HG03064 (cell line): ENCODE data around the gene MPPED1.

Experiments used
- ATAC-seq: cut with Tn5 transposase; IDR thresholded peaks from one replicate; pipeline ENCODE4 v1.9.1; 2021; ENCODE audit warnings: low read depth; ENCODE audit not compliant: unreplicated experiment

MPPED1 gene

DNA sequence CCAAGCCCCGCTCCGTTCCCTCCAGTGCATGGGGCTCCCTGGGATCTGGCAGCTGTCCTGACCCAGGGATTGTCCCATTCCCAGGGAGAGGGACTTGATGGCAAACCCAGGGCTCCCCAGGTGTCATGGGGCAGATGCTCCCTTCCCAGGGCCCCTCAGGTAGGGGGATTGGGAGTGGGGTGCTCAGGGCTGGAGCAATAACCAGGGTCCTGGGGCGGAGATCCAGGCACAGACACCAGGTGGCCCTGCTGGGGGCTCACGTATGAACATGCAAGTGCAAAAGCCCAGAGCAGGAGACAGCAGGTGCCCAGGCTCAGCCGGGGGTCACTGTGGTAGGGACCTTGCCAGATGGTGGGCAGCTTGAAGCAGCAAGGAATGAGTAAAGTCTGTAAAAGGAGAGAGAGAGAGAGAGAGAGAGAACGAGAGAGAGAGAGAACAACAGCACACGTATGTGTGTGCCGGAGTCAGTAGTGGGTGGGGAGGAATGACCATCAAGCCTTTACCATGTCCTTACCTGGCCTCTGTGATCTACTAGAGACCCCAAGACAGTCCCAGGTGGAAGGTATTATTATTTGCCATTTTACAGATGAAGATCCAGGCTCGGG, 19.3 kb upstream of the MPPED1 start:
- ATAC-seq, result no peak

DNA sequence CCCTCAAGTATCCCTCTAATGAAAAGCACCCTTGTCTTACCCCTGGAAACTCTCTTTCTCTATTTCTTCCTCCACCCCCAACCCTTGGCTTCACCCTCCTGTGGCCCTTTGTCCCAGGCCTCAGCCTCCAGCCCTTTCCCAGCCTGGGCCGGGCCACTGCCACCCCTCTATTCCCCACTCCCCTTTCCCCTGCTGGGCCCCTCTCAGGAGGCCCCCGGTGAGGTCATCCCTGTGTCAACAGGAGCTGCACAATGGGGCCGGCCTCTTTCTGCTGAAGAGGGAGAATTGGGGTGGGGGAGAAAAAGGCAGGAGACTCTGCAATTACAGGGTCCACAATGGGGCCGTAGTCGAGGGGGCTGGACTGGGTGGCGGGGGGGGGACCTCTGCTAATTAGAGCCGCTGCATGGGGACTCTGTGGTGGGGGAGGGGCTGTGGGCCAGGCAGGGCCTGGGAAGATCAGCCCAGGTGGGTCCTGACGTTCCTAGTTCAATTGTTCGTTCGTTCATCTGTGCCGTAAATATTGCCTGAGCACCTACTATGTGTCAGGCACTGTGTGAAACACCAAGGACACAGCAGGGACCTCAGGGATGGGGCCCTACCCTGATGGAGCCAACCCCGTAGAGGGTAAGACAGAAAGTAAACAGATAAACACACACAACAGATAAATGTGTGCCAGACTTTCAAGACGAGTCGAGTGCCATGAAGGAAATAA, 18.5 kb upstream of the MPPED1 start:
- no peak for ATAC-seq

DNA sequence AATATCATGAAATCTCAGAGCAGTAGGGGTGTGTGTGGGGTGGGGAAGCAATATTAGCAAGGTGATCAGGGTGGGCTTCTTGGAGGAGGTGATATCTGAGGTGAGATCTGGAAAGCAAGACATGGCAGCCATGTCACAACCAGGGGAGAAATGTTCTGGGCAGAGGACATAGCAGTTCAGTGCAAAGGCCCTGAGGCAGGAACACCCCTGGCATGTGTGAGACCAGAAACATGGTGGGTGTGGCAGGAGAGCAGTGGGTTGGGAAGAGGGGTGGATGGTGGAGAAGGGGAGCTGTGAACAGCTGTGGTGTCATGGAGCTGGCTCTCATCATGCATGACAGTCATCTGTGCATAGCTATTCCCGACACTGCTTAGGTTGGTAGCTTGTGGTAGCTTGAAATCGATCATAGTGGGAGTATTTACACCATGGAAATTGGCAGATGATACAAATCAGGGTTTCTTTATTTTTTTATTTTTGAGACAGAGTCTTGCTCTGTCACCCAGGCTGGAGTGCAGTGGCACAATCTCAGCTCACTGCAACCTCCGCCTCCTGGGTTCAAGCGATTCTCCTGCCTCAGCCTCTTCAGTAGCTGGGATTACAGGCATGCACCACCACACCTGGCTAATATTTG, 17.9 kb upstream of the MPPED1 start:
- no peak for ATAC-seq

DNA sequence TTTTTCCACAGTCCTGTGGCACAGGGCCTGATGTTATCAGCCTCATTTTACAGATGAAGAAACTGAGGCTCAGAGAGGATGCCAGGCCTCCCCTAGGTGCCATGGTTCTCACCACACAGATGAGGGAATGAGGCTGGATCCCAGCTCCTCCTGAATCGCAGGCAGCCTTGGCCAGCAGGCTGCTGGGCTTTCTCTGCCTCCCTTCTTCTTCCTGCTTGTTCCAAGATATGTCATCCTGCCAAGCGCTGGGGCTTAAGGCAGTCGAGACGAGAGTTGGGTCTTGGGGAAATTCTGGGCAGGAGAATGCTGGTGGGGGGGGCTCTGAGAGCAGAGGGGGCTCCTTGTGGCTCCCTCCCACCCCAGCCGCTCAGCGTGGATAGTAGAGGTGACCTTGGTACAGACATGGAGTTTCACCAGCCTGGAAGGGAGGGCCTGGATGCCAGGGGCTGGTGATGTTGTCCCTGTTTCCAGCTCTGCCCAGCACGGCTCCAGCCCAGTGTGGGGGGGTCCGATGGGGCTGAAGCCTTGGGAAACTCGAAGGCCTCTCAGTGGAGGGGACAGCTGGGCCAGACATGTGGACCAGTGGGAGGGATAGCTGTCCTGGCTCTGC, 16.6 kb upstream of the MPPED1 start:
- ATAC-seq, result no peak

DNA sequence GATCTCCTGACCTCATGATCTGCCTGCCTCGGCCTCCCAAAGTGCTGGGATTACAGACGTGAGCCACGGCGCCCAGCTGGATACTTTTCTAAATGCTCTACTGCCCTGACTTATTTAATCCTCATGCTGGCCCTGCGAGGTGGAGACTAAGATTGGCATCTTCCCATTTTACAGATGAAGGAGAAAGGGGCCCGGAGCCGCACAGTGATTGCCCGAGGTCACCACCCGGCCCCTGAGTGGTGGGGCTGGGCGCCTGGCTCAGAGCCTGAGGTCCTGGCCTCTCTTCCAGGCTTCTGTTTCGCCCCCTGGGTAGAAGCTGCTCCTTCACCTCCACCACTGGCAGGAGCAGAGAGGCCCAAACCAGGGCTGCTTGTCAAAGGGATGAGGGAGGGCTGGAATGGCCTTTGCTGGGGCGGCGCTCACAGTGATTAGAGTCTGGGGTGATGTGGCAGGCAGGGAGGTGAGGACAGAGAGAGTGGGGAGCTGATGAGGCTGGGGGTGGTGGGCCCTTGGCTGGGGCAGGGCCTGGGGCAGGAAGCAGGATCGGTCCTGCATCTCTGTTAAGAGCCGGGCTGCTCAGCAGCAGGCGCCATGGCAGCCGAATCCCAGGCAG, 15.4 kb upstream of the MPPED1 start:
- ATAC-seq, result no peak

DNA sequence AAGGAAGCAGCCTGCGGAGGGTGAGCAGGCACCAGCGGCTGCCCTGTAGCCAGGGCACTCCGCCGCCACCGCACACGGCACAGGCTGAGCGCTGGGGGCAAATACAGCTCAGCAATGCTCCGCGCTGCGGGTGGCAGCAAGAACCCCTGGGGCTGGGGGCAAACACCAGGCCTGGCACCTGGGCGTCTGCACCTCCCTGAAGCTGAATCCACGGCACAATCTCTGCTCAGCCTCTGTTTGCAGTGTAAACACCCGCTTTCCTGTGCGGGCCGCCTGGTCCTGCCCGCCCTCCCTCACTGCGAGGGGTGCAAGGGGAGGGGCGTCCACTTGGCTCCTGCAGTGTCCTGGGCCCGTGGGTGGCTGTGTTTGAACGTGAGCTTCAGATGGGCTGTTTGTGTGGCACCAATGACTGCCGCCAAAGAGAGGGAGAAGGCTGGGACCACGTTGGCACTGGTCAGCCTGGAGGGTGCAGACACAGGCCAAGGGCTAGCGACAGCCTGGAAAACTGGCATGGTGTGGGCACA, 14.8 kb upstream of the MPPED1 start:
- no peak for ATAC-seq

DNA sequence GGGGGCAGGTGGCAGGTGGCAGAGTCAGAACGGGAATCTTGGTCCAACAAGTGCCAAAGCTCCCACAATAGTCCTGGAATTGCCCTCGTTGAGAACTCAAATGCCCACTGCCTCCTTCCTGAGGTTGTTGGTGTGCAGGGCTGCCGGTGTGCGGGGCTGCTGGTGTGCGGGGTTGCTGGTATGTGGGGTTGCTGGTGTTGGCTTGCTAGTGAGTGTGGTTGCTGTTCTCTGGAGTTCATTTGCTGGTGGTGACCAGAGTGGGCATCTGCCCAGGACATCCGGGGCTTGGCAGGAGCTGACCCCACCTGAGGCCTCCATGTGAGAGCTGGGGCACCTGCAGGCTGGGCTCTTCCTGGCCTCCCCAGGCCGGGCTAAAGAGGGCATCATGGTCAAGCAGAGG, 14.0 kb upstream of the MPPED1 start:
- no peak for ATAC-seq

DNA sequence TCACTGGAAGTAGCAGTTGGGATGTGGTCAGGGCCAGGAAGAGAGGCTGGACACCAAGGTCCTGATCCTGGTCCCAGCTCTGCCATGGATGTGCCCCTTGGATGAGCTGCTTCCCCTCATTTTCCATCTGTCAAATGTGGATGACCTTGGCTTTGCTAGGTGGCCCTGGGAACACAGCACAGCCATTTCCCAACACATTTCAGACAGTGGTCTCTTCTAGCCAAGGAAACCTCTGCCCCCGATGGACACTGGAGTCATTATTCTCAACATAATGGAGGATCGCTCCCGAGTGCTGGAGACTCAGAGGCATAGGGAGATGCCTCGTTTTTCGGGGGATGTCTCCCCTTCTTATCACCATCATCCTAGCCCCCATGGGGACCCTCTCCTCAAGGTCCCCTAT, 13.6 kb upstream of the MPPED1 start:
- no peak for ATAC-seq

DNA sequence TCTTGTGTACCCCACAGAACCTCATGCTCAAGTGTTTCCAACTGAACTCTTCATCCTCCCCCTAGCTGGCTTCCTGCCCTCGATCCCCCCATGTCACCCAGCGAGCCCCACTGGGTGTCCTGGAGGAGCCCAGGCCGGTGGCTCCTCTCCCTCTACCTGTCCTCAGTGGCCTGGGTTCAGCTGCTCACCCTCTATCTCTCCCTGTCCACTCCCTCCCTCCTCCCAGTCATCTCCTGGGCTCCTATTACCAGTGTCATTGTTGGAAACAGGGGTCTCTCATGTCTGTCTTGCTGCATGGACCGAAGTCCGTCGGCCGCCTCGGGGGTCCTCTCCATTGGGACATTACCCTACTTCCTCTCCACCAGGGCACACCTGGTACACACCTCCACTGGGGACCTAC, 12.9 kb upstream of the MPPED1 start:
- no peak for ATAC-seq

DNA sequence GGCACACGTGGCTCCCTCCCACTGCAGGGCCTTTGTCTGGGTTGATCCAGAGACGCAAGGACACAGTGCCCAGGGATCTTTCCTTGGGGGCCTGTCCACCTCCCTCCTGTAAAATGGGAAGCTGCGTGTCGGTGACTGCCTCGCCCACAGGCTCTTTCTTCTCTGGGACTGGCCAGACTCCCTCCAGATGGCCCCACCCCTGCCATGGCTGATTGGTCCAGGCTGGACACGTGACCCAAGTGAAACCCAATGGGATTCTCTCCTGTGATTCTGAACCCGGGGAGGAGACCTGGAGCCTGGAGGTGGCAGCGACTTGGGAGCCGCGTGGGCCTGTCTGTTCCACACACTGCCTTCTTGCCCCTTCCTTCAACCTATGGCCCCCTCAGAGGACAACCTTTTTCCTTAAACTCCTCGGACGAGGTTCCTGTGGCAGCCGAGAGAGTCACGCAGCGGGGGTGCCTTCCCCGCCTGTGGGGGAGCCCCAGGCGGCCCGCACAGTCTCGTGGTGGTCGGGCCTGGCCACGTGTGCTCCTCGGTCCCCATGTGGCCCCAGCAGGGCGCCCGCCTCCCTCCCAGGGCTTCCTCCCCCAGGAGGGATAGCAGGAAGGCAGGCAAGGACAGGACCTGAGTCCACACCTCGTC, 12.4 kb upstream of the MPPED1 start:
- no peak for ATAC-seq

DNA sequence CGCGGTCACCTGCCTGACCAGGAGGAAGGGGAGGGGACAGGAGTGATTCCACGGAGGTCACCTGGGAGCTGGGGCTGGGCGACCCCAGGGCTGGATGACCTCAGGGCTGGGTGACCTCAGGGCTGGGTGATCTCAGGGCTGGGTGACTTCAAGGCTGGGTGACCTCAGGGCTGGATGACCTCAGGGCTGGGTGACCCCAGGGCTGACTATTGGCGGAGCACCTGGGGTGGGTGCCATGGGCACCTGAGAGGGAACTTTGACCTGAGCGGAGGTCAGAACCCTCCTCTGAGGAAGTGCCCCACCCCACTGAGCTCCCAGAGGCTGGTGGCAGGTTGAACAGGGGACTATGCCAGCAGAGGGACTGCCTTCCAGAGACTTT, 11.8 kb upstream of the MPPED1 start:
- ATAC-seq, result no peak

DNA sequence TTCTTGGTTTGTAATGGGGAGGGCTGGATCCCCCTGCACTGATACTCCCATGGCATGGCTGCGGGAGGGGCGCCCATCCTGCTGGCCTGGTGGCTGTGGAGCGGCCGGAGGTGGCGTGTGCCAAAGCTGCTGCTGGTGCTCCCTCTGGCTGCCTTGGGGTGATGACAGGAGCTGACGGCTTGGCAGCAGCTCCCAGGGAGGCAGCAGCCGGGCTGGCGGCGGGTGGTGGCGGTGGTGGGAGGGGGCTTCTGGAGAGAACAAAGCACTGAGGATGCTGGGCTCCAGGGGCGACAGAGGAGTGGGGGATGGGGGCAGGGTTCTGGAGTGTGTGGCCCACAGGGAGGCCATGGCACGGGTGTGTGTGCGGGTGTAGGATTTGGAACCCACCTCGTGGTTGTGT, 11.4 kb upstream of the MPPED1 start:
- ATAC-seq, result no peak

DNA sequence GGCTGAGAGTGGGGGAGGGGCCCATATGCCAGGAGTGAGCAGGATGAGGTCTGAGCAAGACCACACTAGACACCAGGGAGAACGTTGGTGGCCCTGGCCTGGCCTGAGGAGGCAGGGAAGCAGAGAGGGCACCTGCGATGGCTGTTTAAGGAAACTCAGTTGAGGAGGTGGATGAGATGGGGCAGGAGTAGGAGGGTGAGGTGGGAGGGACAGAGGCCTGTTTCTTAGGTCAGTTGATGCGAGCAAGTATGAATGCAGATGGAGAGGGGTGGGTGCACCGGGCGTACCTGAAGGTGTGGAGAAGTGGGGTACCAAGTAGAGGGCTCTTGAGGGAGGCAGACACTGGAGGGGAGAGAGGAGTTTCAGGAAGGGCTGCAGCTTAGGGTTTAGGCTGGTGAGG, 10.6 kb upstream of the MPPED1 start:
- no peak for ATAC-seq

DNA sequence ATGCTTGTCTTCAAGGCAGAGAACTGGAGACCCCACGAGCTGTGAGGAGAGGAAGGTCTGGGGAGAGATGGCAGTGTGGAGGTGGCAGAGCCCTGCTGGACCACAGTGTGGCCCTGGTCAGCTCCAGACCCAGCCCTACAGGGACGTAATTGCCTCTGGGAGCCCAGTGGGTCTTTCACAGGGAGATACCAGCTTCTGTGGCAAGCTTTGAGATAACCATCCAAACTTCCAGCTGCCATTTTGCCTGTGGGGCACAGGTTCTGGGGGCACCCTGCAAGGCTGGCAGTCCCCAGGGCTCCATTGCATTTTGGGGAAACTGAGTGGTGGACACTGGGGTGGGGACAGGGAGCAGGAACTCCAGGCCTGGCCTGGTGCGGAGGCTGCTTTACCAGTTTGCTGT, 10.2 kb upstream of the MPPED1 start:
- ATAC-seq, result no peak

DNA sequence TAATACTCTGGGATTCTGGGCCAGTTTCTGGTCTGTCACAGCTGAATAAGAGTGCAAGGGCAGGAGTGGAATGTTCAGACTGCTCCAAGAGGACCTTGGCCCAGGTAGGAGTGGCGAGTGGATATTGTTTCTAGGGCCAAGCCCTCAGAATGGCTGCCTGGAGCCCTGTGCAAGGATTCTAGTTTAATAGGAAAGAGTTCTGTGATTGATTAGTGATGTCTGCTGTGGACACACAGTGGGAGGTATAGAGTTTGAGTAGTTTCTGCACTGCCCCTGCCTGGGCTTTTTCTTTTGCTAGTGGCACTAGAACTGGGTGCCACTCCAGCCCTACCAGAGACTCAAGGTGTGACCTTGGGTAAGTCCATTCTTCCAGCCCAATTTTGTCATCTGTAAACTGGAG, 9.7 kb upstream of the MPPED1 start:
- ATAC-seq, result no peak

DNA sequence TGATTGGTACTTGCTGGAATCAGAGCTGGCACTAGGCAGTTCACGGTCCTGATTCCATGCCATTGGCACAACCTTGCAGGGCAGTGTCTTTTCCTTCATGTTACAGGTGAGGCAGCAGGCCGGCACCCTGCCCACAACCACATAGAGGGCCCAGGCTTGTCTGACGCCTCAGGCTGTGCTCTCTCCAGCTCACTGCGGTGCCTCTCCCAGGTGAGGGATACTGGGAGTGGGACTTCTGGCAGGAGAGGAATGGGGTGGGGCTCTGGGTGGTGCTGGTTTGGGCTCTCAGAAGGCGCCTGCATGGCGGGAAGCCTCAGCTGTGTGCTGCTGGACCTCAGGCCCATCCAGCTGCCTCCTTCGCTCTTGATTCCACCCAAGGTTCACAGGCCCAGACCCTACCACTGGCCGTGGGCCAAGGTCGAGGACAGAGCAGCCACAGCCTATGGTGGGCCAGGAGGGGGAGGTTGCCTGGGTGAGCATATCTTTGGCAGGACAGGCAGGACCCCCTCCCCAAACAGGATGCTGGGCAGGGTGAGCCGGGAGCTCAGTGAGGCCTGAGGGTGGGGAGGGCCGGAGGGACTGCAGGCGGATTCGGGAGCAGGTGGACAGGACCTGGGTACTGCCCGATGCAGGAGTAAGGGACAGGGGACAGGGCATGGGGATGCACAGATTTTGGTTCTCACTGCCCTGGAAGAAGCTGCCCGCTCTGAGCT, 7.0 kb upstream of the MPPED1 start:
- no peak for ATAC-seq

DNA sequence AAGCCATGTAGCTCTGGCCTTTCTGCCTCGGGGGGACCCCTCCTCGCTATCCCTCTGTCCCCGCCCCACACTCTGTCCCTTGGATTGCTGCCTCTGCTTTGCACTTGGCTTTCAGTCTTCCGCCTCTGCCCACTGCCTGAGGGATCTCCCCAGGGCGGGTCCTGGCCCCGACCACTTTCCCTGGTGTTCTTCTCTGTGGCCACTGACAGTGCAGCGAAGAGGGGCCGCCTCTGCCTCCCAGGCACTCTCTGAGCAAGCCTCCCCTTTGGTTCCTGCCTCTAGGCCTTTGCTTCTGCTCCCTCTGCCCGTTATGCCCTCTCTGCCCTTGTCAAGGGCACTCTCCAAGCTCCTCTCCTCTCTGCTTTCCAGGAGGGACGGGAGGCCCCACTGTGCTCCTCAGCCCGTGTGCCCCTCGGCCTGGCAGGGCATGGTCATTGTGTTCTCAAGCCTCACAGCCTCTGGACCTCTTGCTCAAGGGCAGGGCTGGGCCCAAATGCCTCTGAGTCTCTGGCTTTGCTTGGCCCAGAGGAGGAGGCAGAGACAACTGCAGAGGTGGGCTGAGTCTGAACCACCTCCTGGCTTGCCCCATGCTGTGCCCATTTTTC, 5.5 kb upstream of the MPPED1 start:
- ATAC-seq, result no peak

DNA sequence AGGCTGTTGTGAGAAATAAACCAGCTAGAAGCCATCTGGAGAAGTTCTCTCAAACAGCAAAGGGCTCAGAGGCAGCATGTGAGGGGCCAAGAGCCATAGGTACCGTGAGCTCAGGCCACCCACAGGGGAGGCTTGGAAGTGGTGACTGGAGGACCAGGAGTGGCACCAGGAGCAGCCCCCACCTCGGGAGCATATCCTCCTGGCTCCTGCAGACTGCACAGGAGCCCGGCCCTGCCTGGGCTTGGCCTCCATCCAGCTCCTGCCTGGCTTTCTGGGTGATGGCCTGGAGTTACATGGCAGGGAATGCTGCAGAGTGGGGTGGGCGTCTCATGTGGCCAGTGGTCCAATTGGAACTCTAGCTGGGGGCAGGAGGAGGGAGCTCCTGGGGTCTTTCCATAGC, 4.2 kb upstream of the MPPED1 start:
- no peak for ATAC-seq

DNA sequence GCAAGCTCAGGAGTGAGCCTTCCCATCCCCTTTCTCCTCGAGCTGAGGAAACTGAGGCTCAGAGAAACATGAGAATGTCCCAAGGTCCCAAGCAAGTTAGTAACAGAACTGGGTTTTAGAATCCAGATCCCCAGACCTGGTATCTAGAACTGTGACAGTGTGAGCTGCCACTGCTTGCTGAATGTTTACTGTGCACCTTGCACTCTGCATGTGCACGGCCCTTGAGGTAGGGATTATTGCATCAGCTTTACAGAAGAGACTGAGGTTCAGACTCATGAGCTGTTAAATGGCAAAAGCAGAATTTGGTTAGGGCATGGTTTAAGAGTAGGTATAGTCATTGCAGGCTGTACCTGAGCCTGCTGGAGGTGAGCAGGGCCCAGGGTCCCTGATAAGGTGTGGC, 3.8 kb upstream of the MPPED1 start:
- ATAC-seq, result no peak

DNA sequence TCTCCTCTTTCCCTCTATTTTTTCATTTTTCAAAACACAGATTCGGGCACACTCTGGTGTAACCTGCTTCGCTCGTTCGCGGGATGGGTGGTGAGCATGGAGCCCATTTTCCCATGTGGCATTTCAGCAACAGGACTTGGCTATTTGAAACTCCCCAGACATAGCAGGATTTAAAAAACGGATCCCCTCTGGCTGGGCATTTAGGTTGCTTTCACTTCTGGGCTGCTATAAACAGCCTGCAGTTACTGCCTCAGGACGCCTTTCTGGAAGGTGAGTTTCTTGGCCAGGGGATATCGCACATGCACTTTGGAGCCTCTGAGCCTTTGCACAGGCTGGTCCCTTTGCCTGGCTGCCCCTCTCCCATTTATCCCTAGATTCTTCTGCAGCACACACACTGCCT, 2.8 kb upstream of the MPPED1 start:
- ATAC-seq, result no peak
